SIG-M5 treated with dmso at 0.1 percent for 504 hours (cell line): Measurements from ENCODE around the gene TP53RK.

Source experiments
- DNase-seq: peaks from one replicate; lab custom pipeline; 2025; ENCODE audit not compliant: unreplicated experiment; lab: John Stamatoyannopoulos, UW

The TP53RK gene

DNA sequence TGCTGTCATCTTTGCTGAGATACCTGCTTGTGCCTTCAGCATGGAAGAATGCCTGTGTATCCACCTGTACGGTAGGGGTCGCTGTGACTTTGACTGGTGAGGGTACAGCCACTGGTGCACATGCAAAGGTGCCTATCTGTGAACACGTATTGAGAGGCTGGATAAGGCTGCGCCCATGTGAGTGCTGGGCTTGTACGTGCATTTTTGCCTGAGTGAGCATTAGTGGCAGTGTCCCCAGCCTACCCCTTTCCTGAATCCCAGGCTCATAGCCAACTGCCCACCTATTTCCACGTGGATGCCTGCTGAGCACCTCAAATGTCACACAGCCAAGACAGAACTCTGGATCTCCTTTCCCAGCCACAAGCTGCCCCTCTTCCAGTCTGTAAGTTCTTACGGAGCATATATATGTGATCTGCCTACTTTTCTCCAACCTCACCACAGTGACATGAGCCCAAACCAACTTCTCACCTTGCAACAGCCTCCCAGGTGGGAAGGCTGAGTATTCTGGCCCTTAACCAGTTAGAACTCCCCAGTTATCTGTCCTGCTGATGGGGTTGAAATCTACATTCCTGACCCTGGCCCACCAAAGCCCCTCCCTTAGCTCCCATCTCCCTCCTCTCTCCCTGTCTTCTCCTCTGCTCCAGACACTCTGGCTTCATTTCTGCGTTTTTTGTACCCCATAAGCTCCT lies 19.1 kb upstream of the TP53RK start:
- peak; percentile 35 for DNase-seq

DNA sequence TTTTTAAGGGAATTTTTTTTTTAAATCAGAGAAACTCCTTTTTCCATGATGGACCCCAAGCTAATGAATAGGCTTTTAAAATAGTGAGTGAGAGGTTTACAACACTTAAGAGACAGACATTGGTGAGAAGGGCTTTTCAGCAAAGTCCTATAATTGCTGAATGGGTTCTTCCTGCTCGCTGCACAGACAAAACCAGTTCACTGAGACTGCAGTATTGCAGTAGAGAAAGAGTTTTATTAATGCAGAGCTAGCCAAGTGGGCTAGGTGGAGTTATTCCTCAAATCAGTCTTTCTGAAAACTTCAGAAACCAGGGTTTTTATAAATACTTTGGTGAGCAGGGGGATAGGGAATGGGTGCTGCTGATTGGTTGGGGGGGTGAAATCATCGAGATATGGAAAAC lies 17.0 kb upstream of the TP53RK start:
- no peak for DNase-seq

DNA sequence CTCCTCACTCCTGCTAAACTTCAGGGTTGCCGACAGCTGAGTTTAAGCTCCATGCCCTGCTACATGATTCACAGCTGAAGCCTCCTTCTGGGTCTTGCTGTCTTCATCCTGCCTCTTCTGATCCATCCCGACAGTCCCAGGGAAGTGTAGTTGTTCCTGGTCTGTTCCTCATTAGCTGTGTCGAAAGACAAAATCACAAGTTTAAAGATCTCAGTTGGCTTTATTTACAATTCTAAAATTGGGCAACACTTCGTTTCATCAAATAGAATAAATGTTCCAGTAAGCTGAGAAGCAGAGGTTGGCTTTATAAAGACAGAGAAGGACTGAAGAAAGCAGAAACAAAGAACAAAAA lies 16.1 kb upstream of the TP53RK start:
- DNase-seq, result no peak

DNA sequence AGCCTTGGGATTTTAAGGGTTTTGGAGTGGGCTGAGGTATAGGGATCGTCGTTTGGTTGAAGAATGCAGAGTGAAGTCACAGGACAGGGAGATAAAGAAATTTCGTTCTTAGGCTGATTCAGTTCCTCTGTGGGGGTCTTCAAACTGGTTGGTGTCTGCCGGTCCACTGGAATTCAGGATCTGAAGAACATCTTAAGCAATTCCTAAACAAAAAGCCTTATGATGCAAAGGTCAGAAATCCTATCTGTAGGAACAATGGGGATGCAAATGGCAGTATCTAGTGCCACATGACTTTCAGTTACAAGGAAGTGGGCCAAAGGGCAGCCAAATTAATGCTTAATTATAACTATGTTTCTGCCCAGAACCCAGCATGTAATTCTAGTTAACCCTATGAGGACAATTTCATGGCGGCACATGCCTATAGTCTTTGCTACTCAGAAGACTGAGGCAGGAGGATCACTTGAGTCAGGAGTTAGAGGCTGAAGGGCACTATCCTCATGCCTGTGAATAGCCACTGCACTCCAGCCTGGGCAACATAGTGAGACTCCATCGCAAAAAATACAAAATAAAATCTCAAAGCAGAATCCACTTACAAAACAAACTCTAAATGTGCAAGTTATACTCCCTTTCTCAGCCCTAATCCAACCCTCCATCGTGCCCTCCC lies 15.6 kb upstream of the TP53RK start:
- DNase-seq, result no peak

DNA sequence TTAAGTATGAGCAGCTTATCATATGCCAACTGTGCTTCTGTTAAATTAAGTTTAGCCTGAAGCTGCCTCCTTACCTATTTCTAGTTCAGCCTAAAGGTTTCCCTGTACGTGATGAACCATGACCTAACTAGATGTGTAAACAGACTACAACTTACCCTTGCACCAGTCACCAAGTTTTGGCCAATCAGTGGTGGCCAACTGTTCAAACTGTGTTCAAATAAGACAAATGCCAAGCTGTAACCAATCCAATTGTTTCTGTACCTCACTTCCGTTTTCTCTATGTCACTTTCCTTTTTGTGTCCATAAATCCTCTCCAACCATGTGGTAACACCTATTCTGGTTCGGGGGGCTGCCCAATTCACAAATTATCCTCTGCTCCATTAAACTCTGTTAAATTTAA lies 14.2 kb upstream of the TP53RK start:
- no peak for DNase-seq

DNA sequence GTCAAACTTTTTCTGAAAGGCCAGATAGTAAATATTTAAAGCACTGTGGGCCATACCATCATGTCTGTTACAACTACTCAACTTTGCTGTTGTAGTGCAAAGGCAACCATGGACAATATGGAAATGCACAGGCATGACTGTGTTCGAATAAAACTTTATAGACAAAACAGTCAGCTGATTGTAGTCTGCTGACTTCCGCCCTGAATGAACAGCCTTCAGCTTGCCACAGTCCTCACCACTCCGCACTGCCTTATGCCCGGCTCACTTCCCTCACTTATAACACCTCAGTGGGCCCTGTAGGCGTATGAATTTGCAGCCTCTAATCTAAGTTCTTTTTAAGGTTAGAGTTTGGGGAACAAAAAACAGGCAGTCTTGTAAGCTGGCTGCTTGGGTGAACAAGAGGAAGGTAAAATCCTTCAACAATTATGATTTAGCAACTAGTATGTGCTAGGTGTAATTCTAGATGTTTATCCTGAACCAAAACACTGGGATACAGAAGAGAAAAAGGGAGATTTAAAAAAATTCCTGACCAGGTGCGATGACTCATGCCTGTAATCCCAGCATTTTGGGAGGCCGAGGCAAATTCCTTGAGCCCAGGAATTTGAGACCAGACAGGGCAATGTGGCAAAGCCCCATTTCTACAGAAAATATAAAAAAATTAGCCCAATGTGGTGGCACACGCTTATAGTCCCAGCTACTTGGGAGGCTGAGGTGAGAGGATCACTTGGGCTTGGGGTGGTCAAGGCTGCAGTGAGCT lies 13.4 kb upstream of the TP53RK start:
- DNase-seq, result no peak

DNA sequence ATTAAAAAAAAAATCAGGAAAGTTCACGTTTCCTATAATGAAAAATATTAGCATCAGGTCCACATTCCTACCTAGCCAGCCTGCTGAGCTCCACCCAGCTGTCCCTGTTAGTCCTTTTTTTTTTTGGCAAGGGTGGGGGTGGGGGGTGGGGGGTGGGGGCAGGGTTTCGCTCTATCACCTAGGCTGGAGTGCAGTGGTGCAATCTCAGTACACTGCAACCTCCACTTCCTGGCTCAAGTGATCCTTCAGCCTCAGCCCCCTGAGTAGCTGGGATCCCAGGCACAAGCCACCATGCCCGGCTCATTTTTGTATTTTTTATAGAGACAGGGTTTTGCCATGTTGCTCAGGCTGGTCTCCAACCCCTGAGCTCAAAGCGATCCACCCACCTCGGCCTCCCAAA lies 12.7 kb upstream of the TP53RK start:
- no peak for DNase-seq

DNA sequence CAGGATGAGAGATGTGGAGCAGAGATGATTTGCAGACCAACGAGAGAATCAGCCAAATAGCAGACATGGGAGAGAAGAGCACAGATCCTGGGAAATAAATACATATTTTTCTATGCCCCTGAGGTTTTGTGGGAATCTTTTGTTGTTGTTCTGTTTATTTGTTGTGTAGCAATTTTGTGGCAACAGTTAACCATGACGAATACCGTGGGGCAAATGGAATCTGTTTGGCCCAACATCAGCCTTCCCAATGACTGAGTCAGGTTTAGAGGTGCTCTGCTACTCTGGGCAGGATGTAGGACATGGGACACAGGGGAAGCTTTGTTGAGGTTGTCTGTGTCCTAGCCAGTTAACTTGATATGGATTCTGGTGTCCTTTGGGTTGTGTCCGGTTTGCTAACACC lies 12.3 kb upstream of the TP53RK start:
- DNase-seq, result no peak

DNA sequence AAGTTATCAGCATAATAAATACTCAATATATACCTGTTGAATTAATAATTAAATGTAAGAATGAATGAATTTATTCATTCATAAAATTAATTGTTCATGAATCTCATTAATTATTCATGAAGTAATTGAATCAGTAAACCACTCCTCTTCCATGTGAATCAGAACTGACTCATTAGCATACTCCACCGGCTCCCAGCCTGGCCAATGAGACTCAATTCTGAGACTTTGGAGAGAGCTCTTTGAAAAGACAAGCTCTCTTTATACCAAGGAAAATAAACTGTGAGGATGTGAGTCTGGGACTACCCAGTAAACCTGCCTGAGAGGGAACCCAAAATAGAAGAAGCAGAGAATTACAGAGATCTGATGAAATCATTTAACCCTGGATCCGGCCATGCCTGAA lies 11.8 kb upstream of the TP53RK start:
- no peak for DNase-seq

DNA sequence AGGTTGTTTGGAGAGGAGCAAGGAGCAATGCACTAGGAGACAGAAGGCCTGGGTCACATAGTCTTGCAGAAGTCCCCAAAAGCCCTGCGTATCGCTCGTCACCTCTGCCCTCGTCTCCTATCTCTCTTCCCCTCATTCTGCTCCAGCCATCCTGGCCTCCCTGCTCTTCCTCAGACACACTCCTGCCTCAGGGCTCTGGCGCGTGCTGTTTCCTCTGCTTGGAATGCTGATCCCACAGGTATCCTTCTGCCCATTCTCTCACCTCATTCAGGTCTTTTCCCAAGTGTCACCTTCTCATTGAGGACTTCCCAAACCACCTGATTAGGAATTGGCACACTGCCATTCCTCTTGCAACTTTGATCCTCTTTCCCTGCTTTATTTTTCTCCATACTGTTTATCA lies 11.2 kb upstream of the TP53RK start:
- no peak for DNase-seq

DNA sequence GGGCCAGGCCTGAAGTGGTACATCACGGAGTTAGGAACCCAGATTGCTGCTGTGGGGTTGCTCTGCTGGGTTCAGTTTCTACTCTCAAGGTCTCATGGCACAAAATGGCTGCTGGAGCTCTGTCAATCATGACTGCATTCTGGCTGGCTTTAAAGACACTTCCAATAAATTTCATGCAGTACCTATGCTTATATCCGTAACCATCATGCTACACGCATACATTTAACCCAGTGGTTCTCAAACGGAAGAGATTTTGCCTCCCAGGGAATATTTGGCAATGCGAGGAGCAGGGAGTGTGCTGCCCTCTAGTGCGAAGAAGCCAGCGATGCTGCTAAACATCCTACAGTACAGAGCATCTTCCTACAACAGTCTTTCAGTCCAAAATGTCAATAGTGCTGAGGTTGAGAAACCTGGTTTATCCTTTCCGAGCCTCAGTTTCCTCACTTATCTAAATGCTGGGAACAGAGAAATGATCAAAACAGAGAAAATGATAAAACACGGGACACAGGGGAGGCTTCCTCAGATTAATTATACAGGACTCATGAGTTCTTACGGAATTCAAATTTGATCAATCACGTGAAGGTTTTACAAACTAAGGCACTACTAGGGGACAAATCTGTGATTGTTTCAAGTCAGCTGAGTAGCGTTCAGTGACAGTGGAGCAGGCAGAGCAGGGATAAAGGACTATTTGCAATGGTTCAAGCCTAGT lies 10.6 kb upstream of the TP53RK start:
- peak; percentile 65 for DNase-seq

DNA sequence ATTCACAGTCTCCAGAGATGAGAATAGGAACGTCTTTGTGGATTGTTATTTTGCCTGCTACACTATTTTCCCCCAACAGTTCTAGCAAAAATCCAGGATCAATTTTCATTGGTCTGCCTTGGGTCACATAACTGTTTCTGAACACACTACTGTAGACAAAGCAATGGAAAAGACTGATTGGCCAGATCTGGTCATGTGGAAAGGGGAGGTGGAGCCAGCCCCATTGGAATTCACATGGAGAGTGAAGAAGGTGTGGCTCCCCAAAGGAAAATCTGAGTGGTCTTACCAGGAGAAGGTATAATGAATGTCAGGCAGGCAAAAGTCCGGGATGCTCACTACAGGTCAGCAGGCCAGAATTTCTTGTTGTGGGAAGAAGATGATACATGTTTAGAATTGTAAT lies 9.5 kb upstream of the TP53RK start:
- DNase-seq, result no peak

DNA sequence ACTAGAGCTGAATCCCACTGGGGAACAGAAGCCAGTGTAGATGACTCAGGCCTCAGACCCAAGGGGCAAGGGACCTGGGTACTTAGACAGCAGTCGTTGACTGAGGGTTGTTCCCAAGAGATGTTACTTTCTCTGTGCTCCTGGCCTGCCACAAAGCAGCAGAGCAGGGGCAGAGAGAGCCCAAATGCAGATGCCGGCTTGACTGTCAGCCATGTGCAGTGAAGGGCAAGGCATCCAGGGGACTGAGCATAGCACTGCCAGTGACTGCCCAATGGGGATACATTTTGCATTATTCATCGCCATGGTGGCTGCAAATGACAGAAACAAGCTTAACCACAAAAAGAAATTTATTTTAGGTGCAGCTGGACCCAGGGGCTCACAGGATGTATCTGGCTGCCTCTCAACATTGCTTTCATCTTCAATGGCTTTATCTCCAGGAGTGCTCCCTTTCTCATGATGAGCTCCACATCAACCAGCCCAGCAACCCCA lies 7.6 kb upstream of the TP53RK start:
- no peak for DNase-seq

DNA sequence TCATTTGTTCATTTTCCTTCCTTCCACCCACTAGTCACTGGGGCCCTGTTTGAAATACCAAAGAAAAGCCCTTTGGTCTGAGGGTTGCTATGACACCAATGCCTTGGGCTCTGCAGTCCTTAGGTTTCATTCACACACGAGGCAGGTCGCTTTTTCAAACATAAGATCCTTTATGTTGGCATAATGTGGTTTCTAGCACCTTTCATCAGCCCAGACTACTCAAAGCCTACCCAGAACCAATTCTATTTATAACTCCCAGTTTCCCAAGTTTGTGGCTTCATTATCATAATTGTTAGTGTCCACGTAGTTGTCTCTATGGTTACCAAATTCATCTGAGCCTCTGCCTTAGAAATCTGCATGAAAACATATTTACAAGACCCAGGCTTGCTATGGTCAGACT lies 6.6 kb upstream of the TP53RK start:
- DNase-seq, result no peak

DNA sequence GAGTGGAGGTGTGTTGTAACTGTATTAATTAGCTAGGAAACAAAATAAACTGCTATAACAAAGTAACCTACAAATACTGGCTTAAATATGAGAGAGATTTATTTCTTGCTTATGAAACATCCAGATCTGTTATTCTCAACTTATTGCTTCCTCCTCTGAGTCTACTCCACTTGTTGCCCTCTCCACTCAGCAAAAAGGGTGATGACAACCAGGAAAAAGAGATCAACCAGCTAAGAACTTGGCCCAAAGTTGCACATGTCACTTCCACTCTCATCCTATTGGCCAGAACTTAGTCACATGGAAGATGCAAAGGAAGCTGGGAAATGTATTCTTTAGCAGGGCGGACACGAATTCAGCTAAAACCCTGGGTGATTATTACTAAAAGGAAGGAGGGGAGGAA lies 5.2 kb upstream of the TP53RK start:
- peak; percentile 76 for DNase-seq

DNA sequence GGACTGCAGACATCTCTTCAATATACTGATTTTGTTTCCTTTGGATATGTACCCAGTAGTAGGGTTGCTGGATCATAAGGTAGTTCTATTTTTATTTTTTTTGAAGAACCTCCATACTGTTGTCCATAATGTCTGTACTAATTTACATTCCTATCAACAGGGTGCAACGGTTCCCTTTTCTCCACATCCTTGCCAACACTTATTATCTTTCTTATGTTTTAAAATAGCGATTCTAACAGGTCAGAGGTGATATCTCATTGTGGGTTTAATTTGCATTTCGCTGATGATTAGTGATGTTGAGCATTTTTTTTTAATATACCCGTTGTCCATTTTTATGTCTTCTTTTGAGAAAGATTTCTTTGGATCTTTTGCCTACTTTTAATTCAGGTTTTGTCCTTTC lies 2.0 kb upstream of the TP53RK start:
- DNase-seq, result no peak

DNA sequence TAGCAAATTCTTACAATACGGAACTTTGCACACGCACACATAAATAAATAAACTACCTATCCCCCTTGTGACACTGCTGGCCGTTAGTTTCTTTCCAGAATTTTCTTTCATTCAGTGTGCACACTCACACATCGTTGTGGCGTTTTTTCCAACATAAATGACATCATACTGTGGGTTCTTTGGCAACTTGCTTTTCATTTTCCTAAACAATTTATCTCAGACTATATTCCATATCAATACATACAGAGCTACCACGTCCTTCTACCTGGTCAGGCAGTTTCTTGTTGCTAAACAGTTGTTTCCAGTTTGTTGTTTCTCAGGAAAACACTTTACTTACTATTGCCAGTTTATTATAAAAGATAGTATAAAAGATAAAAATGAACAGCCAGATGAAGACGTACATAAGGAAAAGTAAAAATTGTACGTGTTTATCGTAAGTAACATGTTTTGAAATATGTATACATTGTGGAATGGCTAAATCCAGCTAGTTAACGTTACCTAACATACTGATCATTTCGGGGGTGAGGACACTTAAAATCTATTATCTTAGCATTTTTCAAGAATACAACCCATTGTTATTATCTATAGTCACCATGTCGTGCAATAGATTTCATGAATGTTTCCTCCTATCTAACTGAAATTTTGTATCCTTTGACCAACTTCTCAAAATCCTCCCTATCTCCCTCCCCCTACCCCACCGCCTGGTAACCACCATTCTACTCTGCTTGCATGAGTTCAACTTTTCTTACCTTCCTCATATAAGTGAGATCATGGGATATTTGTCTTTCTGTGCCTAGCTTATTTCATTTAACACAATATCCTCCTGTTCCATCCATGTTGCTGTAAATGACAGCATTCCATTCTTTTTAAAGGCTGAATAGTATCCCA lies 1.2 kb upstream of the TP53RK start:
- no peak for DNase-seq

DNA sequence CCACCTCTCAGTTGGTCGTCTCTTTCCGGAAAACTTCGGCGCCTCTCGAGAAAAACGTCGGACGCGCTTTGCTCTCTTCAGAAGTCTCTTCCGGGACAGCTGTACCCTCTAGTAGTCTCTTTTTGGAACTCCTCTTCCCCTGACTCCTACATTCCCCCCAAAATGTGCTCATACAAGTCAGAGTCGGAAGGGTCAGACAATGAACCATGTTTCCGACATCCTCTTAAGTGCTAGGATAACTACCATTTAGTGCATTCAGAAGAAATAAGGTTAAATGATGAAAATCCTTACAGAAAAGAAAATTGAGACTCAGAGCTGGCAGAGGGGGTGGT lies 476 bp upstream of the TP53RK start:
- no peak for DNase-seq

DNA sequence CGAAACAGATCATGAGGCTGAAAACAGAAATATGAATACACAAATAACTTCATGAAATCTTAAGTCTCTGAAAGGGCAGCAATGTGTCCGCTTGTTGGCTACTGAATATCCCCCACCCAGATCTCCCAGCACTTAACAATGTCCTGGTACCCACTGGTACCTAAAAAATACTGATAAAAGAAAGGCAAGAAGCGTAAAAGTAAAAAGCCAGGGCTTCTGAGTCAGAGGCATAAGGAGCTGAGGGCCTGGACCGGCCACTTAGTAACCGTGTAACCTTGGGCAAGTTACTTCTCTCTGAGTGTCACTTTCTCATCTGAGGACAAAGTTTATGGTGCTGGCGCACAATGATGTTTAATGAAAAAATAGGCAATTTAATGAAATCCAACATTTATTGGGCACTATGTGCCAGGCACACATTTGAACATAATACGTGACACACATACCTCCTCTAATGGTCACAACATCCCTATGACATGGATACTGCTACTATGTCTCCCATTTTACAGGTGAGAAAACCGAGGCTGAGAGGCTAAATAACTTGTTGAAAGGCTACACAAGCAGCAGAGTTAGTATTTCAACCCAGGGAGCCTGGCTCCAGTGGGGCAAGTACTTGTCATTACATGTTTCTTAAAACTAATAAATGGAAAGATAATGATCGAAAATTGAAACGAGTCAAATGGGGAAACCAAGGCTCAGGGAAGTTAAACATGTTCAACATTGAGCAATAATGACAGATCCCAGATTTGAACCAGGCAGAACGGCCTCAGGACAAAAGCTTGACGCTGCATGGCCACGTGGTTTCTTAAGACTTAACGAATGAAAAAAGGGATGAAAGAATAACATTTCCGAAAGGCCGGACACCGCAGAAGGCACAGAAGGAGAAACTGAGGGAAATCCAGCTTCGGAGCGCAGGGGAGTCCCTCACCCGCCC lies 828 bp downstream of the TP53RK start:
- peak; percentile 25 for DNase-seq
